Muscle of back (tissue), 11 donors: Measurements from ENCODE around the gene ECT2. TPM values are rescaled to one million over a fixed set of nuclear protein-coding genes. Genes with fewer than 3 reads are reported as not detected.
A peak's percentile ranks its signal among the peaks of the same experiment; 100 is the strongest.
"Not testable (repeated sequence)": the region's sequence is repeated elsewhere in the genome, so short reads cannot be mapped to it uniquely, and the experiment has no call there.

Source experiments
- DNase-seq, 3 donors: peaks; one replicate each; pipeline versions ENCODE4 v3.0.0 to v3.0.0-alpha.2; 2013
- polyA plus RNA-seq, 10 donors: library from polyadenylated mRNA; unstranded; fragments of 120-200 nt; gene quantifications; one replicate each; pipeline ENCODE4 v1.2.1, GENCODE V29; 2013; ENCODE audit not compliant: insufficient read length in 10 of 10

The ECT2 gene
- polyA plus RNA-seq, 10 donors: 11.2 to 23.8 (median 16.0) TPM

- DNase-seq: peak in 1 of 3 donors; percentile 13
Observed at GRCh38 chr3:172856795-172857742, 106.5 kb downstream of the ECT2 start.

DNA sequence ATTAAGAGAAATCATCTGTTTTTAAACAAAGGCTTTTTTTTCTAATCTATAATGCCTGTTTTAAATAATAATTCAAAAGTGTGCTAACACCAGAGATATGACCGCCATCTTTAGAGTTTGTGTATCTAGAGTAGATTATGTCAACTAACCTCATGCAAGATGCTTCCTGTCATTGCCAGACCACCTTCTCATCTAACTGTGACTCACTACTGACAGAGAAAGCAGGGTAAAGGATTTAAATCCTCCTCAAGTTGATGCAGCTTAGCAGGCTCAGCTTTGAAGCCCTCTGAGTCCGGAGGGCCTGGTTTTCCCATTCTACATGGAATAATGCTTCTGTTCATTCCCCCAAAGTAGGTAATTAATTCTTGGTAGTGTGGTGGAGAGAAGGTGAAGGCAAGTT lies 108.5 kb downstream of the ECT2 start:
- DNase-seq: no peak

DNA sequence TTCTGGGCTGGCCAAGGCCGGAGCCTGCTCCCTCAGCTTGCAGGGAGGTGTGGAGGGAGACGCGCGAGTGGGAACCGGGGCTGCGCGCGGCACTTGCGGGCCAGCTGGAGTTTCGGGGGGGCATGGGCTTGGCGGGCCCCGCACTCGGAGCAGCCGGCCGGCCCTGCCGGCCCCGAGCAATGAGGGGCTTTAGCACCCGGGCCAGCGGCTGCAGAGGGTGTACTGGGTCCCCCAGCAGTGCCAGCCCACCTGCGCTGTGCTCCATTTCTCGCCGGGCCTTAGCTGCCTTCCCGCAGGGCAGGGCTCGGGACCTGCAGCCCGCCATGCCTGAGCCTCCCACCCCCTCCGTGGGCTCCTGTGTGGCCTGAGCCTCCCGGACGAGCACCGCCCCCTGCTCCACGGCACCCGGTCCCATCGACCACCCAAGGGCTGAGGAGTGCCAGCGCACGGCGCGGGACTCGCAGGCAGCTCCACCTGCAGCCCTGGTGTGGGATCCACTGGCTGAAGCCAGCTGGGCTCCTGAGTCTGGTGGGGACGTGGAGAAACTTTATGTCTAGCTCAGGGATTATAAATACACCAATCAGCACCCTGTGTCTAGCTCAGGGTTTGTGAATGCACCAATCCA lies 116.3 kb downstream of the ECT2 start:
- not testable (repeated sequence) for DNase-seq

- peak in 1 of 3 donors; percentile 22 for DNase-seq
Observed at GRCh38 chr3:172868582-172869200, 118.2 kb downstream of the ECT2 start.

DNA sequence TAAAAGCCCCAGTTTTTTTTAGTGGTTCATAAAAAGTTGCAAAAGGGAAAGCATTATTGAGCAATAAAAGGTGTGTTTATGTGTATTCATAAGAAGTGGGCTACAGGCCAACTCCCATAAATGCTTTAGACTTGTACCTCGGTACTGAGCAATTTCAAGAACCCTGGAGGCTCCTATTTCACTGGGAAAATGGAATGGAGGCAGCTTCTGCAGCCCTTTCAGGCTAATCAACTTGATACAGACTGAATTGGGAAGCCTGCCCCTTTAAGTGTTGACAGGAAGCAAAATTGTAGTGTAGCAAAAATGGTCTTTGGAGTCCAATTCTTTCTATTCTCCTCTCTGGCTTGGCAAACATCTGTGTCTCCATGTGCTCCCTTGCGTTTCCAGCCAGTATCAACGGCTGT lies 118.8 kb downstream of the ECT2 start:
- DNase-seq: peak; percentile 32 to 86 (median 52)

DNA sequence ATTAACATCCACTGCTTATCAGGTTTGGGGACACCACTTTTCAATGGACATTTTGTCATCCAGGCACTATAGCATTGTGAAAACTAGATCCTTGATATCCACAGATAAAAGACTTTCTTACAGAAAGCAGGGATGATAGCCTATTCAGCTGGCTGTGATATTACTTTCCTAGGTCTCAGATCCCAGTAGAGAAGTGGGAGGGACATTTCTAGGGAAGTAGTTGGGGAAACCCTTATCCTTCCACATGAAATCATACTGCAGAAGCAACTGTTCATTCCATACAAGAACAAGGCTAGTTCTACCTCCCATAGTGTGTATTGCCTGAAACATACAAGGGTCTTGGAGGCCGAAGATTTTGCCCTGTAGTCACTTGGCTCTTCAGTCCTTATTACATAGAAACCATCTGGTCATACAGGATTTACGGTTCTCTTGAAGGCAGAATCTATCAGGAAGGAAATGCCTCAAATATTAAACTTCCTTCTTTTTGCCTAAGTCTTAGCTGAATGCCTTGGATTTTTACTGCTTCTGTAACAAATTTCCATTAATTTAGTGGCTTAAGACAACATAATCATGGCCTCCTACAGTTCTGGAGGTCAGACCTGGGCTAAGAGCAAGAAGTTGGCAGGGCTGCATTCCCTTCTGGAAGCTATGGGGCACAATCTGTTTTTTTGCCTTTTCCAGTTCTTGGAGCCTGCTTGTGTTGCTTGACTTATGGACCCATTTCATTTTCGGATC lies 119.4 kb downstream of the ECT2 start:
- DNase-seq: peak in 1 of 3 donors; percentile 24

Other genes starting within 250 kb of the ECT2 start
- gene TNFSF10, start 227.3 kb upstream of the ECT2 start, polyA plus RNA-seq: 10 to 100 TPM in 5 of 10 donors, 1 to 10 TPM in 5; 7.1 to 12.0 (median 10.1) TPM
- 1 to 10 TPM; 1.8 to 2.8 (median 2.3) TPM for gene NCEH1, start 39.7 kb upstream of the ECT2 start, polyA plus RNA-seq